ENCODE measurements around the gene GLRA1.

DNA sequence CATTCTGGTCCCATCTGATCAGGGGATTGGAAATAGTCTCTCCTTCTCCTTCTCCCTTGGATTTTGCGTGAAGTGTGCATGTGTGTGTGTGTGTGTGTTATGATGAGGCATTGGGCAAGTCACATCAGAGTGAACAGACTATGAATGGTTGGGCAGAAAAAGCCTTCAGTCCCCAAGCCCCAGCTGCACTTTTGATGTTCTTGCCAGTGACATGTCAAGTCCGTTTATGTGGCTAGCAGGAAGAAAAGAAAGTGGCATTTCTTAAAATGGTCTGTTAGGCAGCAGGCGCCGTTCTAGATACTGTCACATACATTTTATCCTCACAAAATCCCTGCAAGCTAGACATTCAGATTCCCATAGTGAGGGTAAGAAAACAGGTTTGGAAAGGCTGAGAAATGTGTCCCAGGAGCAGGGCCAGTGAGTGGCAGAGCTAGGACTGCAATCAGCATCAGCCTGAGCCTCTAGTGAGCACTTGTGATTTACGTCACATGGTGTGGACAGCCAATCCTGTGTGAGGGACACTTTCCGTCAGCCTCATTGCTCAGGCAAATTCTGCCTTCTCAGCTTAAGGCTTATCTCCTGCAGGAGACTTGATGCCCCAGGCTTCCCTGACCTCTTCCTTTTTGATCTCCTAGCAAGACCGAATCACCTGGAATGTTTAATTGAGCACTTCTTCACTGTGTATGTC lies 60.4 kb downstream of the GLRA1 start:
- no peak for TF ChIP-seq ARNT (IDR thresholded peaks at IDR 0.05)
- no peak for TF ChIP-seq FOXM1 (IDR thresholded peaks at IDR 0.05; ENCODE audit: borderline replicate concordance)
- TF ChIP-seq FOXA1 (IDR thresholded peaks at IDR 0.05) = no peak
- TF ChIP-seq HDGF (IDR thresholded peaks at IDR 0.05; ENCODE audit: borderline replicate concordance) = no peak
- no peak for TF ChIP-seq FOXK2 (IDR thresholded peaks at IDR 0.05)

All from HEK293T (cell line).